GM19238 (cell line): Measurements from ENCODE around the gene BCL3.

Experiments
- DNase-seq: peaks from one replicate; pipeline ENCODE4 v3.0.0; 2011; ENCODE audit warnings: low spot score; ENCODE audit not compliant: insufficient read length

The BCL3 gene

GRCh38 chr19:44741258-44741731 is 7.2 kb upstream of the BCL3 start:
- DNase-seq: no peak

GRCh38 chr19:44741841-44742329 is 6.6 kb upstream of the BCL3 start:
- DNase-seq: no peak

- DNase-seq: no peak
These were observed 6.0 kb upstream of the BCL3 start for GRCh38 chr19:44742330-44743061.

GRCh38 chr19:44744871-44745332 is 3.6 kb upstream of the BCL3 start:
- no peak for DNase-seq

- DNase-seq: no peak
These were observed 3.1 kb upstream of the BCL3 start for GRCh38 chr19:44745341-44745831.

GRCh38 chr19:44745887-44746600 is 2.5 kb upstream of the BCL3 start:
- no peak for DNase-seq

- DNase-seq: no peak
These were observed 1.9 kb upstream of the BCL3 start for GRCh38 chr19:44746616-44746945.

- peak; percentile 72 for DNase-seq
These were observed 1.4 kb upstream of the BCL3 start for GRCh38 chr19:44746946-44747738.

- no peak for DNase-seq
These were observed 626 bp upstream of the BCL3 start for GRCh38 chr19:44747739-44748425.

GRCh38 chr19:44749292-44749691 is 784 bp downstream of the BCL3 start:
- no peak for DNase-seq

- DNase-seq: no peak
These were observed 1.5 kb downstream of the BCL3 start for GRCh38 chr19:44749994-44750393.

GRCh38 chr19:44752123-44752815 is 3.8 kb downstream of the BCL3 start:
- no peak for DNase-seq

- DNase-seq: peak; percentile 95
These were observed 4.5 kb downstream of the BCL3 start for GRCh38 chr19:44752816-44753625.

- no peak for DNase-seq
These were observed 5.1 kb downstream of the BCL3 start for GRCh38 chr19:44753626-44753931.

- DNase-seq: peak; percentile 82
These were observed 5.6 kb downstream of the BCL3 start for GRCh38 chr19:44753932-44754749.

- DNase-seq: no peak
These were observed 6.2 kb downstream of the BCL3 start for GRCh38 chr19:44754750-44755080.

GRCh38 chr19:44755219-44755618 is 6.7 kb downstream of the BCL3 start:
- no peak for DNase-seq

- DNase-seq: no peak
These were observed 7.6 kb downstream of the BCL3 start for GRCh38 chr19:44756089-44756562.
